HepG2 (cell line): ENCODE results near the gene APOM. TPM values are rescaled to one million over a fixed set of nuclear protein-coding genes. Genes with fewer than 3 reads are reported as not detected.

Experiments used
- ATAC-seq: fragments of 200-7000 bp; cut with Tn5 transposase; 3 replicates; pipeline ENCODE4 v1.9.1; 2020; ENCODE audit warnings: mild to moderate bottlenecking, moderate library complexity
- BruUV-seq: library from RNA; stranded (reverse); fragments of 400-500 nt; replicated peaks from 2 replicates; lab custom pipeline; 2021; lab: Mats Ljungman, UMichigan
- CTCF ChIA-PET: fragments of 300-600 bp; formaldehyde crosslinking; extraction: SDS; loops from one replicate; lab custom pipeline; 2021; ENCODE audit warnings: low total read pairs, inconsistent platforms, low intra/inter-chr PET ratio; lab: Yijun Ruan, JAX
- POLR2A ChIA-PET: fragments of 350-600 bp; sonication (Branson Sonifier 250); formaldehyde crosslinking; loops from one replicate; lab custom pipeline; 2020; ENCODE audit warnings: antibody characterized with exemption, inconsistent platforms; lab: Yijun Ruan, JAX
- DNase-seq: peaks from one replicate; pipeline ENCODE4 v3.0.0-alpha.2; 2015; ENCODE audit warnings: low spot score
- FAIRE-seq: peaks from 3 replicates; lab custom pipeline; 2011; peaks lifted over from hg19 to GRCh38; lab: Jason Lieb, UNC
- H2AFZ ChIP-seq: one replicate; pipeline ENCODE4 v1.6.1; 2011; ENCODE audit warnings: low read length, inconsistent platforms
- H3K27ac ChIP-seq: fragments of 300-600 bp; 3 replicates; pipeline ENCODE4 v1.8.0; 2011; ENCODE audit warnings: mixed run types, mild to moderate bottlenecking, mixed read lengths, low read length, inconsistent platforms; ENCODE audit not compliant: insufficient read depth; ENCODE audit errors: extremely low read length
- H3K27me3 ChIP-seq, 2 experiments: fragments of 200-600 bp in 1 of 2; 2 replicates in 1 of 2; 3 replicates in 1 of 2; pipeline versions ENCODE4 v1.6.0 to v1.8.0; 2011; ENCODE audit warnings: low read length in 2 of 2, mild to moderate bottlenecking in 2 of 2, moderate library complexity in 2 of 2, inconsistent platforms in 1 of 2; ENCODE audit not compliant: insufficient read depth in 2 of 2, control insufficient read depth in 1 of 2
- H3K36me3 ChIP-seq, 2 experiments: fragments of 200-600 bp in 1 of 2; replicated peaks in 1 of 2; 2 replicates in 1 of 2; 3 replicates in 1 of 2; pipeline versions ENCODE4 v1.5.1 to v1.8.0; 2011; ENCODE audit warnings: low read length in 2 of 2, inconsistent platforms in 1 of 2; ENCODE audit not compliant: insufficient read depth in 2 of 2, control insufficient read depth in 1 of 2
- H3K4me1 ChIP-seq: 2 replicates; pipeline ENCODE4 v1.5.1; 2012; ENCODE audit warnings: low read length, inconsistent platforms; ENCODE audit not compliant: insufficient read depth
- H3K4me2 ChIP-seq: 2 replicates; pipeline ENCODE4 v1.6.0; 2011; ENCODE audit warnings: low read depth, low read length, inconsistent platforms
- H3K4me3 ChIP-seq, 3 experiments: fragments of 200-600 bp in 1 of 3; sonication (generic), shearing (Covaris generic) in 1 of 3; replicated peaks in 1 of 3; 2 replicates each; pipeline ENCODE4 v1.5.1; 2011 to 2016; ENCODE audit warnings: low read length in 3 of 3, inconsistent platforms in 2 of 3, low read depth in 2 of 3, mild to moderate bottlenecking in 2 of 3, control low read depth in 1 of 3, mixed read lengths in 1 of 3; ENCODE audit not compliant: insufficient read depth in 1 of 3
- H3K79me2 ChIP-seq: one replicate; pipeline ENCODE4 v1.6.1; 2011; ENCODE audit warnings: low read length, inconsistent platforms; ENCODE audit not compliant: insufficient read depth
- H3K9ac ChIP-seq: 2 replicates; pipeline ENCODE4 v1.6.0; 2011; ENCODE audit warnings: mild to moderate bottlenecking, low read depth, low read length, inconsistent platforms; ENCODE audit not compliant: insufficient read depth
- H3K9me3 ChIP-seq: 2 replicates; pipeline ENCODE4 v1.5.1; 2012; ENCODE audit warnings: mild to moderate bottlenecking, low read length
- H4K20me1 ChIP-seq: 2 replicates; pipeline ENCODE4 v1.6.0; 2011; ENCODE audit warnings: inconsistent platforms, mild to moderate bottlenecking, low read length, moderate library complexity; ENCODE audit not compliant: insufficient read depth
- ATF7 ChIP-seq, 2 experiments: fragments of 450-650 bp in 1 of 2; sonication (generic) in 1 of 2; formaldehyde crosslinking in 1 of 2; IDR thresholded peaks; 2 replicates each; pipeline versions ENCODE4 v1.4.0 to v1.6.1; 2016 to 2020; ENCODE audit warnings: antibody characterized with exemption in 1 of 2, mild to moderate bottlenecking in 1 of 2, missing genetic modification reagents in 1 of 2
- CREB1 ChIP-seq, 2 experiments: fragments of 450-650 bp in 1 of 2; IDR thresholded peaks; 2 replicates each; pipeline ENCODE4 v1.6.1; 2016 to 2017; ENCODE audit warnings: control low read depth in 1 of 2, mild to moderate bottlenecking in 1 of 2, missing compliant biosample characterization in 1 of 2, missing genetic modification characterization in 1 of 2
- KDM3A ChIP-seq: IDR thresholded peaks from 2 replicates; pipeline ENCODE4 v1.6.1; 2018; ENCODE audit warnings: low read depth, missing compliant biosample characterization
- MIER3 ChIP-seq: IDR thresholded peaks from 2 replicates; pipeline ENCODE4 v1.6.1; 2016; ENCODE audit warnings: missing compliant biosample characterization, borderline replicate concordance
- RARA ChIP-seq: IDR thresholded peaks from 2 replicates; pipeline ENCODE4 v1.6.1; 2016; ENCODE audit warnings: missing genetic modification reagents, missing compliant biosample characterization
- SNRNP70 ChIP-seq: fragments of 200-400 bp; formaldehyde crosslinking; IDR thresholded peaks from 2 replicates; pipeline ENCODE4 v1.6.1; 2017; ENCODE audit warnings: mild to moderate bottlenecking, low read depth, low read length, moderate library complexity
- SP5 ChIP-seq: IDR thresholded peaks from 2 replicates; pipeline ENCODE4 v1.6.1; 2016; ENCODE audit warnings: low read depth, borderline replicate concordance
- U2AF2 ChIP-seq: fragments of 200-400 bp; formaldehyde crosslinking; IDR thresholded peaks from 2 replicates; pipeline ENCODE4 v1.6.1; 2017; ENCODE audit warnings: low read depth, mild to moderate bottlenecking, low read length
- ZMAT3 ChIP-seq: sonication (generic); formaldehyde crosslinking; conservative IDR thresholded peaks from 2 replicates; pipeline ENCODE4 v1.7.0; 2021; ENCODE audit warnings: missing genetic modification reagents
- ZNF253 ChIP-seq: sonication (generic); formaldehyde crosslinking; IDR thresholded peaks from 2 replicates; pipeline ENCODE4 v1.8.0; 2022; ENCODE audit warnings: mild to moderate bottlenecking, missing genetic modification reagents, borderline replicate concordance
- ZNF772 ChIP-seq: sonication (generic); formaldehyde crosslinking; IDR thresholded peaks from 2 replicates; pipeline ENCODE4 v1.5.0; 2020; ENCODE audit warnings: mild to moderate bottlenecking, missing genetic modification reagents
- WGBS: methylation state at CpG from one replicate; pipeline ENCODE4 v1.1.6; 2017; ENCODE audit warnings: low lambda C conversion rate; 5-methylcytosine and 5-hydroxymethylcytosine counted together
- in situ Hi-C: cut with HindIII; loops from 2 replicates; pipeline ENCODE4 v1.10.0; 2017; ENCODE audit warnings: low pct_unique_long_range_greater_than_20kb; ENCODE audit not compliant: extremely low pct_ligation_motif_present
- intact Hi-C: fragments of 100-400 bp; cut with micrococcal nuclease; formaldehyde crosslinking; loops from one replicate; pipeline ENCODE4 v1.10.0; 2022; ENCODE audit not compliant: unreplicated experiment
- polyA plus RNA-seq, 8 experiments: library from polyadenylated mRNA; depleted of rRNA in 3 of 8; stranded (reverse) in 7 of 8; unstranded in 1 of 8; fragments of >200 nt; fragmentation: Illumina TruSeq in 4 of 8; extraction: Trizol in 4 of 8; gene quantifications; 2 replicates each; pipeline versions ENCODE4 v1.2.1 to v1.2.3, GENCODE V29; 2011 to 2016; ENCODE audit warnings: low read depth in 4 of 8, missing spikeins in 1 of 8, mixed read lengths in 1 of 8; ENCODE audit not compliant: insufficient read depth in 1 of 8
- total RNA-seq, 5 experiments: library from RNA; depleted of rRNA; stranded (reverse); fragments of >200 nt; fragmentation: Illumina TruSeq; extraction: Trizol; gene quantifications; 2 replicates each; pipeline ENCODE4 v1.2.3, GENCODE V29; 2016; ENCODE audit warnings: low read depth in 1 of 5
- TF ChIP-seq, protein P1 (sequence below): IDR thresholded peaks from 2 replicates; pipeline ENCODE4 v1.6.1; 2012; ENCODE audit warnings: inconsistent platforms
- TF ChIP-seq, protein P2 (sequence below): sonication (generic); formaldehyde crosslinking; IDR thresholded peaks from 2 replicates; pipeline ENCODE4 v1.5.0; 2020; ENCODE audit warnings: missing genetic modification reagents, mild to moderate bottlenecking, borderline replicate concordance
- TF ChIP-seq, protein P3 (sequence below): sonication (generic); formaldehyde crosslinking; IDR thresholded peaks from 2 replicates; pipeline ENCODE4 v1.8.1; 2023; ENCODE audit warnings: mild to moderate bottlenecking, missing genetic modification reagents
- TF ChIP-seq, protein P4 (sequence below): sonication (generic); formaldehyde crosslinking; IDR thresholded peaks from 2 replicates; pipeline ENCODE4 v1.4.0; 2020; ENCODE audit warnings: missing genetic modification reagents

APOM gene
- total and polyA plus RNA-seq, 2 of the 13 experiments (the other 11 are each of a cell fraction or from before 2014, with no cell fraction given), result 98.2 to 1,140 TPM

DNA sequence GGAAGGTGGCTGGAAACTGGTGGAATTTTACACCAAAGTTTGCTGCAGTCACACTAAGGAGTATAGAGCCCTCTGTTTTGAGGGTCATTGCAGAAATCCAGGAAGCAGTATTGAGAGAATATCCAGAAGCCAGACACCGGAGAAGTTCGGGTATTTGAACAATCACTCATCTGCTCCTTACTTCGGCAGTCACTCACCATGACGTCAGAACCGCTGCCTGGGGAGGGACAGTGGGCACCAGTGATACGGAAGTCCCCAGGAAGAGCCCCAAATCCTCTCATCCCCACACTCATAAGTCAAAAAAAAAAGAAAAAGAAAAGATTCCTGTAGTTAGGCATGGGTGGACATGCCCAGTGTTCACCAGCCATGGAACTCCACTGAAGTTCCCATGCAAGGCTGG is 21.2 kb downstream of the APOM start:
- Histone ChIP-seq H3K27ac (no peak overlapping the region), H3K9ac (no peak overlapping the region), H3K36me3 (peaks cover 6 to 9% of the 10 kb centered on the region in 2 experiments; a peak in 4 of 5 replicates), H2AFZ (no peak overlapping the region), H3K27me3 (no peaks in the 10 kb centered on the region), H3K4me1 (peaks cover 11% of the 10 kb centered on the region), H3K9me3 (no peaks in the 10 kb centered on the region), H3K4me2 (no peak overlapping the region), H3K4me3 (no peak overlapping the region), H4K20me1 (no peaks in the 10 kb centered on the region), H3K79me2 (no peaks in the 10 kb centered on the region)
- intact Hi-C loops, result no loop called here
- ChIA-PET POLR2A (no interaction called here), CTCF (no interaction called here)
- ATAC-seq (no peak), DNase-seq (no peak), FAIRE-seq (no peak)
- peak; percentile 67 for TF ChIP-seq ATF7 (IDR thresholded peaks at IDR 0.05)
- no peak for TF ChIP-seq ATF7 (CRISPR knock-in tag; IDR thresholded peaks at IDR 0.05)
- TF ChIP-seq, protein P1, sequence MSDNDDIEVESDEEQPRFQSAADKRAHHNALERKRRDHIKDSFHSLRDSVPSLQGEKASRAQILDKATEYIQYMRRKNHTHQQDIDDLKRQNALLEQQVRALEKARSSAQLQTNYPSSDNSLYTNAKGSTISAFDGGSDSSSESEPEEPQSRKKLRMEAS, result no peak
- peak; percentile 85 for TF ChIP-seq CREB1 (IDR thresholded peaks at IDR 0.05)
- TF ChIP-seq CREB1 (CRISPR knock-in tag; IDR thresholded peaks at IDR 0.05), result no peak
- TF ChIP-seq ZNF772 (CRISPR knock-in tag), result no peak
- no peak for TF ChIP-seq RARA (CRISPR knock-in tag)
- WGBS, result 51% methylated on average over 6 of the region's 6 CpGs
- in situ Hi-C loops, result no loop called here
- BruUV-seq, result no TSS peak

DNA sequence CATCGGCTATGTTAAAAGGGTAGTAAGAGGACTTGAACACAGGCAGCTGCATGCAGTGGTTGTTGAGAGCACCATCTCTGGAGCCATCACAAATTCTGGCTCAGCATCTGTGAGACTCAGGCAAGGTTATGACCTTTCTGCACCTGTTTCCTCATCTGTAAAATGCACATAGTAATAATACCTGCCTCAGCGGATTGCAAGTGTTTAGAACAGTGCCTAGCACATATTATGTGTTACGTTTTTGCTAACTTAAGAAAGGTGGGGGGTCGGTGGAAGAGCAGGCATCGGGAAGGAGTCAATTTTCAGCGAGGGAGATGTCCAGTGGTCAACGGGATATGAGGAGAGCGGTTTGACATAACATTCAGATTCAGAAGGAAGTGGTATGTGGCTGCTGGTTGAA is 22.3 kb downstream of the APOM start:
- no peaks in the 10 kb centered on the region for H3K79me2 ChIP-seq
- H3K4me3 ChIP-seq, result no peak overlapping the region
- no peaks in the 10 kb centered on the region for H3K27me3 ChIP-seq
- CTCF ChIA-PET, result no interaction called here
- no peaks in the 10 kb centered on the region for H3K9me3 ChIP-seq
- intact Hi-C loops (no loop called here), in situ Hi-C loops (no loop called here)
- no TSS peak for BruUV-seq
- H3K4me2 ChIP-seq, result no peak overlapping the region
- no peak overlapping the region for H3K27ac ChIP-seq
- no peaks in the 10 kb centered on the region; a peak in 1 of 5 replicates for H3K36me3 ChIP-seq
- no peak overlapping the region for H2AFZ ChIP-seq
- POLR2A ChIA-PET, result interaction anchor here (1.0 to 1.5 kb wide), 2 partner anchors 25 to 268 kb away, joined by 3 read pairs; partner anchors contain the start of genes ABHD16A and CFB
- 37% methylated on average over 8 of the region's 8 CpGs for WGBS
- DNase-seq (no peak), FAIRE-seq (no peak), ATAC-seq (no peak)
- H3K4me1 ChIP-seq, result peaks cover 22% of the 10 kb centered on the region
- no peak overlapping the region for H3K9ac ChIP-seq
- no peaks in the 10 kb centered on the region for H4K20me1 ChIP-seq
- TF ChIP-seq SNRNP70 (no peak), SP5 (CRISPR knock-in tag) (no peak), MIER3 (CRISPR knock-in tag) (no peak), U2AF2 (no peak), ZNF253 (CRISPR knock-in tag) (no peak), KDM3A (CRISPR knock-in tag) (no peak), ZMAT3 (no peak)
- TF ChIP-seq, protein P2, sequence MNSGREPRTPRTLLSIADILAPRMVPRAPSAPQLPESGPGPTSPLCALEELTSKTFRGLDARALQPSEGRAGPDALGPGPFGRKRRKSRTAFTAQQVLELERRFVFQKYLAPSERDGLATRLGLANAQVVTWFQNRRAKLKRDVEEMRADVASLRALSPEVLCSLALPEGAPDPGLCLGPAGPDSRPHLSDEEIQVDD, result no peak
- TF ChIP-seq, protein P3, sequence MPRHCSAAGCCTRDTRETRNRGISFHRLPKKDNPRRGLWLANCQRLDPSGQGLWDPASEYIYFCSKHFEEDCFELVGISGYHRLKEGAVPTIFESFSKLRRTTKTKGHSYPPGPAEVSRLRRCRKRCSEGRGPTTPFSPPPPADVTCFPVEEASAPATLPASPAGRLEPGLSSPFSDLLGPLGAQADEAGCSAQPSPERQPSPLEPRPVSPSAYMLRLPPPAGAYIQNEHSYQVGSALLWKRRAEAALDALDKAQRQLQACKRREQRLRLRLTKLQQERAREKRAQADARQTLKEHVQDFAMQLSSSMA (CRISPR knock-in tag), result no peak
- TF ChIP-seq, protein P4, sequence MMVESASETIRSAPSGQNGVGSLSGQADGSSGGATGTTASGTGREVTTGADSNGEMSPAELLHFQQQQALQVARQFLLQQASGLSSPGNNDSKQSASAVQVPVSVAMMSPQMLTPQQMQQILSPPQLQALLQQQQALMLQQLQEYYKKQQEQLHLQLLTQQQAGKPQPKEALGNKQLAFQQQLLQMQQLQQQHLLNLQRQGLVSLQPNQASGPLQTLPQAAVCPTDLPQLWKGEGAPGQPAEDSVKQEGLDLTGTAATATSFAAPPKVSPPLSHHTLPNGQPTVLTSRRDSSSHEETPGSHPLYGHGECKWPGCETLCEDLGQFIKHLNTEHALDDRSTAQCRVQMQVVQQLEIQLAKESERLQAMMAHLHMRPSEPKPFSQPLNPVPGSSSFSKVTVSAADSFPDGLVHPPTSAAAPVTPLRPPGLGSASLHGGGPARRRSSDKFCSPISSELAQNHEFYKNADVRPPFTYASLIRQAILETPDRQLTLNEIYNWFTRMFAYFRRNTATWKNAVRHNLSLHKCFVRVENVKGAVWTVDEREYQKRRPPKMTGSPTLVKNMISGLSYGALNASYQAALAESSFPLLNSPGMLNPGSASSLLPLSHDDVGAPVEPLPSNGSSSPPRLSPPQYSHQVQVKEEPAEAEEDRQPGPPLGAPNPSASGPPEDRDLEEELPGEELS (CRISPR knock-in tag), result no peak
